GM13976 (cell line): ENCODE data around the gene RASSF10.
"Not testable (repeated sequence)": the region's sequence is repeated elsewhere in the genome, so short reads cannot be mapped to it uniquely, and the experiment has no call there.

ENCODE experiments used
- DNase-seq: peaks from one replicate; pipeline ENCODE4 v3.0.0; 2012; ENCODE audit warnings: low spot score
- in situ Hi-C: fragments of 300-500 bp; cut with MboI; formaldehyde crosslinking; loops from one replicate; pipeline ENCODE4 v1.12.0; 2022; ENCODE audit warnings: low sequenced_read_pairs, mixed read lengths, inconsistent platforms; ENCODE audit not compliant: unreplicated experiment
- TF ChIP-seq, protein P1 (sequence below): IDR thresholded peaks from 2 replicates; pipeline ENCODE4 v1.5.1; 2012; ENCODE audit warnings: borderline replicate concordance, mild to moderate bottlenecking; ENCODE audit not compliant: insufficient read depth; ENCODE audit errors: extremely low read depth, missing control alignments, control extremely low read depth

RASSF10 gene

DNA sequence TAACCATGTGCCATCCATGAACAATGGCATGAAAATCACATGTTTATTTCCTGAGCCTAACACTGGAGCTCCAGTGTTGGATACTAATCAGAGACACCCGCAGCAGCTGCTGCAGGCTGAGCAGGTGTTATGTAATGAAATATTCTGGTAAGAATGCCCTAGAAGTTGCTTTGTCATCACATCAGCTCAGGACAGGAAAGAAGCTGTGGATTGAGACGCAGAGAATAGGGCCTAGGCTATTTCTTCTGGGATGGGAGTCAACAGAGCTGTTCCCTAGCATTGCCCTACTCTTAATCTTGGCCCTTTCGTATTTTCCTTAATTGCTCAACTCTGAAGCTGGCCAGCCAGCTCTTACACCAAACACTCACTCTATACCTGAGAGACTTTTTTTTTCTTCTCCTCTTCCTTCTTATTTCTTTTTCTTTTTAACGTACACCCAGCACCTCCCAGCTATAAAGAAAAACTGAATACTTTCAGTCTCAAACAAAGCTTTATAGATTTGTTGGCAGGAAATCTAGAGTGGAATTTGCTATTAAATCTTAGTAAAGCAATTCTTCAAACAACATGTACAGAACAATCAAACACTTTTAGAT is 31.9 kb downstream of the RASSF10 start:
- in situ Hi-C loops, result no loop called here
- TF ChIP-seq, protein P1, sequence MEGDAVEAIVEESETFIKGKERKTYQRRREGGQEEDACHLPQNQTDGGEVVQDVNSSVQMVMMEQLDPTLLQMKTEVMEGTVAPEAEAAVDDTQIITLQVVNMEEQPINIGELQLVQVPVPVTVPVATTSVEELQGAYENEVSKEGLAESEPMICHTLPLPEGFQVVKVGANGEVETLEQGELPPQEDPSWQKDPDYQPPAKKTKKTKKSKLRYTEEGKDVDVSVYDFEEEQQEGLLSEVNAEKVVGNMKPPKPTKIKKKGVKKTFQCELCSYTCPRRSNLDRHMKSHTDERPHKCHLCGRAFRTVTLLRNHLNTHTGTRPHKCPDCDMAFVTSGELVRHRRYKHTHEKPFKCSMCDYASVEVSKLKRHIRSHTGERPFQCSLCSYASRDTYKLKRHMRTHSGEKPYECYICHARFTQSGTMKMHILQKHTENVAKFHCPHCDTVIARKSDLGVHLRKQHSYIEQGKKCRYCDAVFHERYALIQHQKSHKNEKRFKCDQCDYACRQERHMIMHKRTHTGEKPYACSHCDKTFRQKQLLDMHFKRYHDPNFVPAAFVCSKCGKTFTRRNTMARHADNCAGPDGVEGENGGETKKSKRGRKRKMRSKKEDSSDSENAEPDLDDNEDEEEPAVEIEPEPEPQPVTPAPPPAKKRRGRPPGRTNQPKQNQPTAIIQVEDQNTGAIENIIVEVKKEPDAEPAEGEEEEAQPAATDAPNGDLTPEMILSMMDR, result no peak
- DNase-seq, result no peak

DNA sequence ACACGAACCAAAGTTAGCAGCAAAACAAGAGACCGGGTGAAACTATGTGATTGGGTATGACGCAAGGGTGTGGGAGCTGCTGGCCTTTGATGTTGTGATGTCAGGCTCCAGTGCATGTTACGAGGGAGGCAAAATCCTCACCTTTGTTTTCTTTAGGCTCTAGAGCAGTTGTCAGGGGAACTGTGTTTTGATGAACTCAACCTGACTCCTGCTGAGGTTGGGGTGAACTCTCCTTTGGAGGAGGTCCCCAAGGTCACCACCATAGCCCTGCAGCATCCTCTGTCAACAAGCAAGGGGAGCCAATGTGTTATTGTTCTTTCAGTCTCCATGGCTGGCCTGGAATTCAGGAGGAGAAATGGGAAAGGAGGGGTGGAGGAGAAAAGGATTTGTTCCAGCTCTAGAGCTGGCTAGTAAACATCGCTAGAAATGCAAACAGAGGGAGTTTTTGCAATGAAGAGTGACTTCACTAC is 33.8 kb downstream of the RASSF10 start:
- no peak for DNase-seq
- TF ChIP-seq, protein P1, result no peak
- in situ Hi-C loops, result no loop called here

DNA sequence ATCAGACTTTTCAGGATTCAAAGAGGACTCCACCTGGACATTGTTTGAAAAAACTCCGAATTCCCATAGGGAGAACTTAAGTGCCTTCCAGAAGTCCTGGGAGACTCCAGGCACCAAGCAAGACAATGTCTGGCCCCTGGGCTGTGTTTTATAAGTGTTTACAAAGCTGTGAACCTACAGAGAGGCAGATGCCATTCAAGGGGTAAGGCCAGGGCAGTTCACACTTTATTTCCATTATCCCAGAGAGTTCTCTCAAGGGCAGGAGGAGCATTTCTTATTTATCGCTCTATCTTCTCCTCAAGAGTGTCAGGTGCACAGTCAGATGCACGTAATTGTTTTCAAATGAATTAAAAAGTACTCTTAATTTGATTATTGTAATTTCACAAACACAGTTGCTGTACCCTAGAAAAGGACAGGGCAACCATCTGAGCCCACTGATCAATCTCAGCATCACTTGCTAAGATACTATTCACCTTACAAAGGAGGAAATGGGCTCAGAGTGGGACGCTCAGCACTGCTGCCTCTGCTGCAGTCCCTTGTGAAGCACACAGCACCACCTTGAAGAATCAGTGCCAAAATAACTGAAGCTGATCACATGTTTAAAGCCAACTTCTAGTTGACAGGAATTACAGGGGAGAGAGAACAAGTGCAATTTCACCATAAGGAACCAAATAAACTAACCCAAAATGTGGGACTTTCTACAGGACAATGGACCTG is 35.0 kb downstream of the RASSF10 start:
- no peak for DNase-seq
- in situ Hi-C loops, result no loop called here
- TF ChIP-seq, protein P1, result no peak

DNA sequence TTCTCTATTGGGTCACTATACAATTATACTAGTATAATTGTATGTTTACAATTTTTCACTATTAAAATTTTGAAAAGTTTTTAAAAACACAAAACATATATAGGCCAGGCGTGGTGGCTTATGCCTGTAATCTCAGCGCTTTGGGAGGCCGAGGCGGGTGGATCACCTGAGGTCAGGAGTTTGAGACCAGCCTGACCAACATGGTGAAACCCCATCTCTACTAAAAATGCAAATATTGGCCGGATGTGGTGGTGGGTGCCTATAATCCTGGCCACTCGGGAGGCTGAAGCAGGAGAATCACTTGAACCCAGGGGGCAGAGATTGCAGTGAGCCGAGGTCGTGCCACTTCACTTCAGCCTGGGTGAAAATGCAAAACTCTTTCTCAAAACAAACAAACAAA is 36.0 kb downstream of the RASSF10 start:
- in situ Hi-C loops, result not testable (repeated sequence)

DNA sequence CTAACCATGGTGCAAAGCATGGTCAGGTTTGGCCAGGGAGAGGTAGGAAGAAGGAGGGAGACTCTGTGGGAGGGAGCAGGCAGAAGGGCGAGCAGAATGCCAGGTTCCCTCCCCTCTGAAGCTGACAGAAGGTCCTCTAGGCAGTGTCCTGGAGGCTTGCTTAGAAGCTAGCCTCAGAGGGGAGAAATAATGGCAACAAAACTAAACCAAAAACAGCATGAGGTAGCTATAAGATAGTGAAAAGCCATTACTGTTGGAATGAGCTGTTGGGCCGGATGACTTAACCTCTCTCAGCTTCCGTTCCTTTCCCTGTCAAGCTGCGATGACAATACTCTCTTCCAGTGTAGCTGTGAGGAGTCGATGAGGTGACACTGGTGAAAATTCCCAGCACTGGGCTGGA is 36.6 kb downstream of the RASSF10 start:
- in situ Hi-C loops, result no loop called here
- DNase-seq, result no peak
- TF ChIP-seq, protein P1, result no peak

More for the DNA sequence above, 36.0 kb downstream of the RASSF10 start:
- not testable (repeated sequence) for DNase-seq

DNA sequence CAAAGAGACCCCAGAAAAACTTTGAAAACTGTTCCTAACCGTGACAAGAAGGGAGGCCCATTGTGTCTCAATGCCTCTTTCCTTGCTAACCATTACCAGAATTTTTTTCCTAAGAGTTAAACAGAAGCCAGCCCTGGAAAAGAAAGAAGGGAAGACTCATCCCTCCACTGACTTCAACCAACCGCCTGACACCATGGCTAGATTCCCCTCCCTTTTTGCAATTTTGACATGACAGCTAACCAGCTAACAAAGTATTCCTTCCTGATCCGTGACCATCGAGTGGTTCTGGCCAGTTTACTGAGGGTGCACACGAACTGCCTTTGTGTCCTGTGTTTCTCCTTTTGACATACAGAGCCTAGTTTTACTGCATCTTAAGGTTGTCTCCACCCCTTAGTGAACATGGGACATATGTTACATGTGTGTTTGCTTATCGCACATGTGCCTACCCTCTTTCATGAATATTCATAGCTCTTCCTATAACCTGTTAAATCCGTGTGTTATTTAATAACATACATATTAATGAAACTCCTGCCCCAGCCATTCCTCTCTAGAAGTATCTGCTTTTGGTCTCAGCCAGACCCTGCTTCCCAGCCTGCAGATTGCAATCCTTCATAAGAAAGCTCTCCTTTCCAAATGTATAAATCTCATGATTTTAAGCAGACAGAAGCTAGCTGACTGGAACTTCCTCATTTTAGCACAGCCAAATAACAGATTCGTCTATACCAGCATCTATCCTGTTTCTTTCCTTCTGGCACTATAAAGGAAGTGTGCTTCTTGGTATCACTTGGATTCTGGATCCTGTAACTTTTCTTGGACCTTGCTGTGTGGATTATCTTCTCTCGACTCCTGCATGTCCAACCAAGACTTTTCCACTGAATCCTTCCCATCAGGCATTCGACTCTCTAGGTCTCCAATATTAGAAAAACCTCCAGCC is 37.8 kb downstream of the RASSF10 start:
- in situ Hi-C loops, result no loop called here
- no peak for DNase-seq

More for the DNA sequence above, 37.8 kb downstream of the RASSF10 start:
- TF ChIP-seq, protein P1, result no peak
